ENCODE results near the gene EMP3. TPM values are rescaled to one million over a fixed set of nuclear protein-coding genes. Genes with fewer than 3 reads are reported as not detected.
"Not testable (repeated sequence)": the region's sequence is repeated elsewhere in the genome, so short reads cannot be mapped to it uniquely, and the experiment has no call there.

Gene EMP3
- total RNA-seq, 1 experiment from 2014 or later = 73.8 TPM

GRCh38 chr19:48311384-48311783 lies 14.0 kb upstream of the EMP3 start:
- no peak for DNase-seq (ENCODE audit: low spot score)
- in situ Hi-C loops (cut with HindIII; ENCODE audit: low sequenced_read_pairs) = no loop called here

- DNase-seq (ENCODE audit: low spot score) = no peak
- in situ Hi-C loops (cut with HindIII; ENCODE audit: low sequenced_read_pairs) = no loop called here
Measured at GRCh38 chr19:48315712-48316111, 9.6 kb upstream of the EMP3 start.

- in situ Hi-C loops (cut with HindIII; ENCODE audit: low sequenced_read_pairs); DNase-seq (ENCODE audit: low spot score): not testable (repeated sequence)
Measured at GRCh38 chr19:48317708-48317960, 7.7 kb upstream of the EMP3 start.

- DNase-seq (ENCODE audit: low spot score) = no peak
- in situ Hi-C loops (cut with HindIII; ENCODE audit: low sequenced_read_pairs) = no loop called here
Measured at GRCh38 chr19:48318286-48318987, 6.9 kb upstream of the EMP3 start.

DNA sequence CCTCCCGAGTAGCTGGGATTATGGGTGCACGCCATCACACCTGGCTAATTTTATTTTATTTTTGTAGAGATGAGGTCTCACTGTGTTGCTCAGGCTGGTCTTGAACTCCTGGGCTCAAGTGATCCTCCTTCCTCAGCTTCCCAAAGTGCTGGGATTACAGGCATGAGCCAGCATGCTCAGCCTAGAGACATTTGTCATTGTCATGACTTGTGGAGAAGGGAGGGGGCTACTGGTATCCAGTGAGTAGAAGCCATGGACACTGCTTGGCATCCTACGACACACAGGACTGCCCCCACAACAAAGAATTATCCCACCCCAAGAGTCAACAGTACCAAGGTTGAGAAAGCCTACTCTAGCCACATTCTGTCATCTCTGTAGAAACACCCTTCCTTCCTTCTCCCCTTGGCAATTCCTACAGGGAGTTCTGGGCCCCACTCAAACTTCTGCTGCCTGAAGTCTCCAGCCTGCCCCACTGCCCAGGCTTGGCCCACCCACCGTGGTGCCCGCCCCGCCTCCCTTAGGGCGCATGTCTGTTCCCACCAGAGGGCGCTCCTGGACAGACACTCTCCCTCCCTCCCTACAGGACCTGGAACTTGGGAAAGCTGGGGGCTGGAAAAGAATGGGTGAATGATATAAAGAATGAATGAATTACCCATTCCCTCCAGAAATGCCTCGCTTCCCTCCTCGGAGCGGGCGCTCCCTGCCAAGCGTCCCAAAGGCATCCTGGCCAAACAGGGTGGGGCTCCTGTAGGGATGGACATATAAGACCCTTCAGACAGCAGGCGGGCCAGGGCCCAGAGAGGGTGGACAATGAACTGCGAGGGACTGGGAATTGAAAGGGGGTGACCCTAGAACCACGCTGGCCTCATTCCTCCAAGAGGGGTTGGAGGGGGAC lies 5.5 kb upstream of the EMP3 start:
- peak; percentile 57 for DNase-seq (ENCODE audit: low spot score)
- in situ Hi-C loops (cut with HindIII; ENCODE audit: low sequenced_read_pairs) = no loop called here

GRCh38 chr19:48321372-48321621 lies 4.1 kb upstream of the EMP3 start:
- in situ Hi-C loops (cut with HindIII; ENCODE audit: low sequenced_read_pairs) = no loop called here

DNA sequence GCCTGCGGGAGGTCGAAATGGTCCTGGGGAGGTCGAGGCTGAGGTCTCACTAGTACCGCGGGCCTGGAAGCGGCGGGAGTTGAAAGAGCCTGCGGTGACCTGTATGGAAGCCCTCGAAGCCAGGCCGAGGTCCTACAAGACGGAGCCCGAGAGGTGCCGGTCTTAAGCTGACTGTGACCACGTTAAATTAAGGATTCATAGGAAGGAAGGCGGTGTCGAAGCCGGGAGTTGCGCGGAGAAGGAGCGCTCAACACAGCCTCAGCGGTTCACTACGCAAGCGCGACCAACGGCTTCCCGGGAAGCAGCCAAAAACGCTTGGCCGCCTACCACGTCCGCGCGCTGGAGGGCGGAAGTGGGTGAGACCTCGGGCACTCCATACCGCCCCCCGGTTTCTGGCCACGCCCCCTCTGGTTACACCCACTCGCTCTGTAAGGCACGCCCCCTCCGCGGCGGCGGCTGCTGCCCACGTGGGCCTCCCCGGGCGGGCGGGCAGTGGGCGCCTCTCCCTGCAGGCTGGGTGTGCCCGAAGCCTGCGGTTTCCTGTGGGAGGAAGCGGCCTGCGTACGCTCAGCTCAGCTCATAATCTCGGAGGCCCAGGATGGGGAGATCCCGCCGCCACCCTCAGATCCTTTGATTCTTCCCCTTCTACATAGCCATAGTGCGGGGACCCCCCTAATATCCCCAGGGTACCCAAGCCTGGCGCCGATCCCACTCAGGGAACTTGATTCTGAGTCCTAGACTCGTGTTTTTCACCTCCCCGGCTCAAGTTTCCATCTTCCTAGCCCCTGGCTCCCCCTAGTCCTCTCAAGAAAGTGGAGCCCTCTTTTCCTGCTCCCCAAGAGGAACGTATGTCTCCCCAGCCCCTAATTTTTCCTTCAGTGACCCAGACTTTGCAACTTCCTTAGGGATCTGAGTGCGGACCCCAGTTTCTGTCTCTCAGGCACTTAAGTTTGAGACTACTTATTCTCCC lies 3.4 kb upstream of the EMP3 start:
- in situ Hi-C loops (cut with HindIII; ENCODE audit: low sequenced_read_pairs) = no loop called here

More at GRCh38 chr19:48321372-48321621, 4.1 kb upstream of the EMP3 start:
- peak; percentile 84 for DNase-seq (ENCODE audit: low spot score)

GRCh38 chr19:48329167-48329891 lies 4.0 kb downstream of the EMP3 start:
- no peak for DNase-seq (ENCODE audit: low spot score)
- in situ Hi-C loops (cut with HindIII; ENCODE audit: low sequenced_read_pairs) = no loop called here

More for the DNA sequence above, 3.4 kb upstream of the EMP3 start:
- peak; percentile 91 for DNase-seq (ENCODE audit: low spot score)

- in situ Hi-C loops (cut with HindIII; ENCODE audit: low sequenced_read_pairs) = loop anchor here (10.0 kb wide), 1 partner anchor 65 kb away; no protein-coding TSS in a partner anchor
- peak; percentile 96 for DNase-seq (ENCODE audit: low spot score)
Measured at GRCh38 chr19:48330012-48330681, 4.8 kb downstream of the EMP3 start.

- DNase-seq (ENCODE audit: low spot score) = no peak
- in situ Hi-C loops (cut with HindIII; ENCODE audit: low sequenced_read_pairs) = loop anchor here (10.0 kb wide), 1 partner anchor 68 kb away; no protein-coding TSS in a partner anchor
Measured at GRCh38 chr19:48332351-48332661, 7.0 kb downstream of the EMP3 start.

DNA sequence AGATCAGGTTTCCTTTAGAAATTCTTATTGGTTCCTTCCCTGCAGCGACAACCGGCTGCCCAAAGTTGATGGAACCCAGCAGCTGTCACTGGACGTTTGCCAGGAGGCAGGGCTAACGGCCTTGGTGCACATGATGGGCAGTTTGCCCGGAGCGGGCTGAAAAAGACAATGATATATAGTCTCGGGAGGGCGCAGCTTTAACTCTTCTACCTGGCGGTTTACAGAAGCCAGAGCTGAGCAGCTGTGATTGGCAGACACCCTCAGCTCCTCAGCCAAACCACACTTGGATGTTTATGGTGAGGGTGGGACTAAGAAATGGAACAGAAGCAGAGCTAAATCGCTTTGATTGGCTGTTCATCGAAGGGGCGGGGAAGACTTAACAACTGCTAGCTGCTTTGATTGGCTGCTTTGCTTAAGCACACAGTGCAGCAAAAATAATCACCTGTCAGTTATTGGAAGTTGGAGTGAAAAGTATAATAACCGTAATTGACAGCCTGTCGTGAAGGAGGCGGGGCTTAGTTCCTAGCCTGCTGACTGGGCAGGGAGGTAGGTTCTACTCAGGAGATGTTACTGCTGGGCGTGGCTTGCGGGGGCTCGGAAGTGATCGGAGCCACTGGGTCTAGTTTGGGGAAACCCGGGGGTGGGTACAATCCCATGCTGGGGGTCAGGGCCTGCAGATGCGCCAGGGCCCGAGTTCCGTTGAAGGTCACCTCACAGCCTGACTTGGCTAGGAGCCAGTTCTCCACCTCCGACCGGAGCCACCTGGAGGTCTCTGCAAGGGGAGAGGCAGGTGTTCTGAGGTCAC lies 7.5 kb downstream of the EMP3 start:
- peak; percentile 99 for DNase-seq (ENCODE audit: low spot score)
- in situ Hi-C loops (cut with HindIII; ENCODE audit: low sequenced_read_pairs) = loop anchor here (10.0 kb wide), 1 partner anchor 68 kb away; no protein-coding TSS in a partner anchor

GRCh38 chr19:48333467-48334384 lies 8.4 kb downstream of the EMP3 start:
- in situ Hi-C loops (cut with HindIII; ENCODE audit: low sequenced_read_pairs) = loop anchor here (10.0 kb wide), 1 partner anchor 69 kb away; no protein-coding TSS in a partner anchor
- peak; percentile 51 for DNase-seq (ENCODE audit: low spot score)

DNA sequence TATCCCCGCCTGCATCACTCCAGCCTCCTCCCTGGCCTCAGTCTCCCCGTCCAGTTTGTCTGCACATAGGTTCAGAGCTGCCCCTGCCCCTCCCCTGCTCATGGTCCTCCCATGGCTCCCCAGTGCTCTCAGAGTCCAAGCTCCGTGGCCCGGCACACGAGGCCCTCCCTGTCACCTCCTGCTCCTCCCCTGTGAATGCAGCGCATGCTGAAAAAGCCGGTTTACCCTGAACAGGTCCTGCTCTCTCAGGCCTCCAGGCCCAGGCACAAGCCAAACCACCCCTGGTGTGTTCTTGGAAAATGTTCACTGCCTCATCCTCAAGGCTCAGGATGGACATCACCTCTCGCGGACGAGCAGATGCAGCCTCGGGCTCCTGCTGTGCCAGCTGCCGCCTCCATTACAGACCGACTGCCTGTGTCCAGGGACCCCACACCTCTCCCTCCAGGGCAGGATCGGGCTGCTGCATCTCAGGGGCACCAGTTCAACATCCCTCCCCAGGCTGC lies 13.0 kb downstream of the EMP3 start:
- in situ Hi-C loops (cut with HindIII; ENCODE audit: low sequenced_read_pairs) = loop anchor here (10.0 kb wide), 1 partner anchor 74 kb away; no protein-coding TSS in a partner anchor
- DNase-seq (ENCODE audit: low spot score) = no peak

- in situ Hi-C loops (cut with HindIII; ENCODE audit: low sequenced_read_pairs) = loop anchor here (10.0 kb wide), 1 partner anchor 74 kb away; no protein-coding TSS in a partner anchor
- DNase-seq (ENCODE audit: low spot score) = no peak
Measured at GRCh38 chr19:48338802-48339503, 13.6 kb downstream of the EMP3 start.

GRCh38 chr19:48340995-48341394 lies 15.6 kb downstream of the EMP3 start:
- in situ Hi-C loops (cut with HindIII; ENCODE audit: low sequenced_read_pairs) = no loop called here
- DNase-seq (ENCODE audit: low spot score) = peak; percentile 32
